ENCODE measurements around the gene DNM3. TPM values are rescaled to one million over a fixed set of nuclear protein-coding genes. Genes with fewer than 3 reads are reported as not detected.
A peak's percentile ranks its signal among the peaks of the same experiment; 100 is the strongest.

DNM3 gene
- total RNA-seq, 3 donors from 2014 or later (not counting 1 experiment from before 2014, with no cell fraction given) = 2.5 to 3.3 (median 2.8) TPM

DNA sequence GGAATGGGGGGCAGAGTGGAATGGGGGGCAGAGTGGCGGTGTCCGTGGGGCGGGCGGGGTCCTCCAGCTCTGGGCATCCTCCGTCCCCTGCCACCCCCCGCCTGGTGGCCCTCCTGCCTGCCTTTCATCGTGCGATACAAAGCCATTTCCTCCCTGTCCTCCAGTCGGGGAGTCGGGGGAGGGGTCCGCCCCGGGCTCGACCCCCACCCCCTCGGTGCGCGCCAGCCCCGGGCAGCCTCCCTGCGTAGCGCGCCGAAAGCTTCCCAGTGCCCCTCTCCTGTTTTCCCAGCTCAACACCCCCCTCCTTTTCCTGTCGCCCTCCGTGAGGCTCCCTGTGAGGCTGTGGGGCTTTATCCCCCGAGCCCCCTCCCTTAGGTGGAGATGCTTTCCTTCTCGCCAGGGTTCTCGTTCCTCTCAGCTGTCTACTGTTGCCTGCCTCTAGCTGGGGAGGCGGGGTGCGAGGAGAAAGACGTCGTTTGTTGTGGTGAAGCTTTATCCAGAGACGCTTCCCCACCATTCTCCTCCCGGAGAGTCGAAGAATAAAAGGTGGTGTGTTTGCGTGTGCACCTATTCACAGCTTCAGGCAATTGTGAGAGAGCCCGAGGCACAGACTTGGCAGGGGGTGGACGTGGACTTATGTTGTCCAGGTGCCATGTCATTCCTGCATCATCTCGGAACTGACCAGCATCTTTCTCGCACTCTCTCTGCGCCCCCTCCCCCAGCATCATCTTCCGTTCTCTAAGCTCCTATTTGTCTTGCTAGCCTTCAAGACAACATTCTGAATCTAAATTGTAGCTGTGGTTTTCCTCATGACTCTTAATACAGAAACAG, 848 bp downstream of the DNM3 start:
- intact Hi-C loops (cut with micrococcal nuclease) = loop anchor here (1.0 to 5.0 kb wide), 3 partner anchors 35 to 691 kb away; partner anchors contain the start of genes METTL13 and SUCO

DNA sequence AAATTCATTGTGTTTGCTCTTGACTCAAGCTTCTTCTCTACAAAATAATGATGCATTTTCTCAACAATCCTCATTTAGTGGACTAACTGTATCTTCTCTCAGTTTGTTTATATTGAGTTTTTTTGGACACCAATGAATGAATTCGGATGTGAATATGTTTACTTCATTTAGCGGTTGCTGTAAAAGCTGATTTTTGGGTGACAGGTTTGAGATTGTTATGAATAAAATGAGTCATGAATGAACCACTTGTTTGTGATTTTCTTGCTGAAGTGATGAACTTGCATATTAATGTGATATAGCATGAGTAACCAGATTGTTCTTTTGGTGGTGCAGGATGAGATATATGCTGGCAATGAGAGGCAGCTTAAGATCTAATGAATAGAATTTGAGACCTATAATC, 3.1 kb downstream of the DNM3 start:
- Histone ChIP-seq H3K4me1 (ENCODE audit: control insufficient read depth, insufficient read depth, low read length) (peaks cover 18% of the 10 kb centered on the region), H3K36me3 (ENCODE audit: control insufficient read depth, insufficient read depth, low read length) (no peaks in the 10 kb centered on the region), H3K9me3 (ENCODE audit: control insufficient read depth, insufficient read depth, low read length) (no peaks in the 10 kb centered on the region), H3K27ac (ENCODE audit: low read length) (no peak overlapping the region), H3K27me3 (ENCODE audit: control insufficient read depth, insufficient read depth, low read length) (peaks cover 36% of the 10 kb centered on the region), H3K4me3 (ENCODE audit: low read length) (no peak overlapping the region)
- H3K27ac Mint-ChIP-seq = no peak overlapping the region
- H3K9me3 Mint-ChIP-seq = no peaks in the 10 kb centered on the region
- no peak for ATAC-seq
- H3K36me3 Mint-ChIP-seq = no peaks in the 10 kb centered on the region
- no peak for DNase-seq
- 97% methylated on average over 2 of the region's 2 CpGs for WGBS (ENCODE audit: insufficient coverage)
- no peak overlapping the region for H3K4me3 Mint-ChIP-seq
- TF ChIP-seq, protein P1, sequence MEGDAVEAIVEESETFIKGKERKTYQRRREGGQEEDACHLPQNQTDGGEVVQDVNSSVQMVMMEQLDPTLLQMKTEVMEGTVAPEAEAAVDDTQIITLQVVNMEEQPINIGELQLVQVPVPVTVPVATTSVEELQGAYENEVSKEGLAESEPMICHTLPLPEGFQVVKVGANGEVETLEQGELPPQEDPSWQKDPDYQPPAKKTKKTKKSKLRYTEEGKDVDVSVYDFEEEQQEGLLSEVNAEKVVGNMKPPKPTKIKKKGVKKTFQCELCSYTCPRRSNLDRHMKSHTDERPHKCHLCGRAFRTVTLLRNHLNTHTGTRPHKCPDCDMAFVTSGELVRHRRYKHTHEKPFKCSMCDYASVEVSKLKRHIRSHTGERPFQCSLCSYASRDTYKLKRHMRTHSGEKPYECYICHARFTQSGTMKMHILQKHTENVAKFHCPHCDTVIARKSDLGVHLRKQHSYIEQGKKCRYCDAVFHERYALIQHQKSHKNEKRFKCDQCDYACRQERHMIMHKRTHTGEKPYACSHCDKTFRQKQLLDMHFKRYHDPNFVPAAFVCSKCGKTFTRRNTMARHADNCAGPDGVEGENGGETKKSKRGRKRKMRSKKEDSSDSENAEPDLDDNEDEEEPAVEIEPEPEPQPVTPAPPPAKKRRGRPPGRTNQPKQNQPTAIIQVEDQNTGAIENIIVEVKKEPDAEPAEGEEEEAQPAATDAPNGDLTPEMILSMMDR (IDR thresholded peaks at IDR 0.05) = no peak
- intact Hi-C loops (cut with micrococcal nuclease) = loop anchor here (5.0 kb wide), 1 partner anchor 37 kb away; no protein-coding TSS in a partner anchor
- peaks cover 20 to 45% of the 10 kb centered on the region in 2 donors for H3K27me3 Mint-ChIP-seq (ENCODE audit: low read depth in 2 of 2)
- peaks cover 18 to 24% of the 10 kb centered on the region in 2 donors for H3K4me1 Mint-ChIP-seq

More for the DNA sequence above, 848 bp downstream of the DNM3 start:
- TF ChIP-seq, protein P1 (IDR thresholded peaks at IDR 0.05) = no peak
- Mint-ChIP-seq H3K9me3 (no peaks in the 10 kb centered on the region), H3K4me3 (peak overlapping the region; percentile 93), H3K27me3 (ENCODE audit: low read depth in 2 of 2) (peaks cover 19 to 45% of the 10 kb centered on the region in 2 donors), H3K36me3 (no peaks in the 10 kb centered on the region), H3K27ac (peak overlapping the region; percentile 27 to 85), H3K4me1 (peaks cover 18 to 24% of the 10 kb centered on the region in 2 donors)
- peak in 1 of 2 donors; percentile 45 for DNase-seq
- Histone ChIP-seq H3K4me1 (ENCODE audit: control insufficient read depth, insufficient read depth, low read length) (peaks cover 18% of the 10 kb centered on the region), H3K27ac (ENCODE audit: low read length) (no peak overlapping the region), H3K9me3 (ENCODE audit: control insufficient read depth, insufficient read depth, low read length) (no peaks in the 10 kb centered on the region), H3K27me3 (ENCODE audit: control insufficient read depth, insufficient read depth, low read length) (peaks cover 30% of the 10 kb centered on the region), H3K36me3 (ENCODE audit: control insufficient read depth, insufficient read depth, low read length) (no peaks in the 10 kb centered on the region), H3K4me3 (ENCODE audit: low read length) (peak overlapping the region; percentile 85)
- 1% methylated on average over 37 of the region's 40 CpGs for WGBS (ENCODE audit: insufficient coverage)
- ATAC-seq = no peak

DNA sequence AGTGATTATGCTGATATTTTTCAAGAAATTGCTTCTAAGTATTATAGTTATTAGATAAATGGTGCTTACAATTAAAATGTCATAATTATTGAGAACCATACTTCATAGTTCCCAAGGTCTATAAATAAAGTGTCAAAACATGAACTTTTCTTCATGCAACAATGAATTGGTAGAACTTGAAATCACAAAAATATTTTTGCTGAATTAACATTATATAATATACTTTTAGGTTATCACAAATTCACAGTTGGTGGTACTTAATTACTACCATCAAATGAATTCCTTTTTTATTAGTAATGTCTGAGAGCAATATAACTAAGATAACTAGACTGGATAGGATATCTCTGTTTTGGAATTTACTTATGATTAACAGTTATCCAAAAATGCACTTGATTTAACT, 4.7 kb downstream of the DNM3 start:
- H3K27ac Mint-ChIP-seq = no peak overlapping the region
- no peaks in the 10 kb centered on the region for H3K9me3 Mint-ChIP-seq
- peaks cover 24 to 53% of the 10 kb centered on the region in 2 donors for H3K27me3 Mint-ChIP-seq (ENCODE audit: low read depth in 2 of 2)
- TF ChIP-seq, protein P1 (IDR thresholded peaks at IDR 0.05) = no peak
- intact Hi-C loops (cut with micrococcal nuclease) = no loop called here
- DNase-seq = no peak
- no peaks in the 10 kb centered on the region for H3K36me3 Mint-ChIP-seq
- no peaks in the 10 kb centered on the region for H3K36me3 ChIP-seq (ENCODE audit: control insufficient read depth, insufficient read depth, low read length)
- H3K9me3 ChIP-seq (ENCODE audit: control insufficient read depth, insufficient read depth, low read length) = no peaks in the 10 kb centered on the region
- H3K27ac ChIP-seq (ENCODE audit: low read length) = no peak overlapping the region
- no peak overlapping the region for H3K4me3 ChIP-seq (ENCODE audit: low read length)
- H3K4me1 ChIP-seq (ENCODE audit: control insufficient read depth, insufficient read depth, low read length) = peaks cover 14% of the 10 kb centered on the region
- H3K27me3 ChIP-seq (ENCODE audit: control insufficient read depth, insufficient read depth, low read length) = peaks cover 37% of the 10 kb centered on the region
- no peak overlapping the region for H3K4me3 Mint-ChIP-seq
- ATAC-seq = no peak
- H3K4me1 Mint-ChIP-seq = peaks cover 10 to 18% of the 10 kb centered on the region in 2 donors
